HG03457 (cell line): ENCODE data around the gene PSMB1.
A peak's percentile ranks its signal among the peaks of the same experiment; 100 is the strongest.

ENCODE experiments used
- ATAC-seq: cut with Tn5 transposase; IDR thresholded peaks from one replicate; pipeline ENCODE4 v1.9.1; 2021; ENCODE audit warnings: moderate number of reproducible peaks; ENCODE audit not compliant: unreplicated experiment

PSMB1 gene

GRCh38 chr6:170552765-170553533 lies at the start of gene PSMB1:
TSS of gene PSMB1 (minus strand) at chr6:170553307. CDS start at chr6:170553242, 65 bp downstream.
- peak; percentile 44 for ATAC-seq

GRCh38 chr6:170597278-170597677 lies 44.2 kb upstream of the PSMB1 start:
- no peak for ATAC-seq

GRCh38 chr6:170596426-170596825 lies 43.3 kb upstream of the PSMB1 start:
- no peak for ATAC-seq

GRCh38 chr6:170590725-170591124 lies 37.6 kb upstream of the PSMB1 start:
- no peak for ATAC-seq

GRCh38 chr6:170584954-170585498 lies 31.9 kb upstream of the PSMB1 start:
- no peak for ATAC-seq

- ATAC-seq: peak; percentile 98
Measured at GRCh38 chr6:170584181-170584953, 31.3 kb upstream of the PSMB1 start, which contains the start of gene PDCD2. TSS of gene PDCD2 (minus strand) at chr6:170584637. CDS start at chr6:170584581, 56 bp downstream.

- ATAC-seq: no peak
Measured at GRCh38 chr6:170583756-170584180, 30.7 kb upstream of the PSMB1 start.

GRCh38 chr6:170578909-170579308 lies 25.8 kb upstream of the PSMB1 start:
- ATAC-seq: no peak

GRCh38 chr6:170575250-170575649 lies 22.1 kb upstream of the PSMB1 start:
- no peak for ATAC-seq

GRCh38 chr6:170572704-170573466 lies 19.8 kb upstream of the PSMB1 start:
- no peak for ATAC-seq

- ATAC-seq: no peak
Measured at GRCh38 chr6:170564936-170565530, 11.9 kb upstream of the PSMB1 start.

GRCh38 chr6:170561555-170561954 lies 8.4 kb upstream of the PSMB1 start:
- no peak for ATAC-seq

GRCh38 chr6:170555305-170555704 lies 2.2 kb upstream of the PSMB1 start:
- ATAC-seq: no peak

- no peak for ATAC-seq
Measured at GRCh38 chr6:170554796-170555137, 1.7 kb upstream of the PSMB1 start.

GRCh38 chr6:170554013-170554795 lies 1.1 kb upstream of the PSMB1 start, which contains the start of gene TBP:
TSS of gene TBP (plus strand) at chr6:170554369. CDS start at chr6:170557030, 2,661 bp downstream.
- peak; percentile 96 for ATAC-seq

GRCh38 chr6:170553534-170554012 lies 466 bp upstream of the PSMB1 start:
- ATAC-seq: peak; percentile 23

- ATAC-seq: no peak
Measured at GRCh38 chr6:170545405-170545804, 7.7 kb downstream of the PSMB1 start.

GRCh38 chr6:170542031-170542719 lies 10.9 kb downstream of the PSMB1 start:
- ATAC-seq: no peak

- ATAC-seq: no peak
Measured at GRCh38 chr6:170537329-170537728, 15.8 kb downstream of the PSMB1 start.
